OCI-LY3 (cell line): ENCODE data around the gene ISLR.

Experiments used
- EZH2phosphoT487 ChIP-seq: fragments of 200-600 bp; shearing (Covaris generic); IDR thresholded peaks from 2 replicates; pipeline ENCODE4 v1.6.1; 2018; ENCODE audit warnings: antibody characterized with exemption, mixed run types, low read depth
- TF ChIP-seq, protein P1 (sequence below): fragments of 200-600, 300-600 bp; sonication (generic); IDR thresholded peaks from 2 replicates; pipeline ENCODE4 v1.5.1; 2014; ENCODE audit warnings: antibody characterized with exemption, low read length, low read depth

DNA sequence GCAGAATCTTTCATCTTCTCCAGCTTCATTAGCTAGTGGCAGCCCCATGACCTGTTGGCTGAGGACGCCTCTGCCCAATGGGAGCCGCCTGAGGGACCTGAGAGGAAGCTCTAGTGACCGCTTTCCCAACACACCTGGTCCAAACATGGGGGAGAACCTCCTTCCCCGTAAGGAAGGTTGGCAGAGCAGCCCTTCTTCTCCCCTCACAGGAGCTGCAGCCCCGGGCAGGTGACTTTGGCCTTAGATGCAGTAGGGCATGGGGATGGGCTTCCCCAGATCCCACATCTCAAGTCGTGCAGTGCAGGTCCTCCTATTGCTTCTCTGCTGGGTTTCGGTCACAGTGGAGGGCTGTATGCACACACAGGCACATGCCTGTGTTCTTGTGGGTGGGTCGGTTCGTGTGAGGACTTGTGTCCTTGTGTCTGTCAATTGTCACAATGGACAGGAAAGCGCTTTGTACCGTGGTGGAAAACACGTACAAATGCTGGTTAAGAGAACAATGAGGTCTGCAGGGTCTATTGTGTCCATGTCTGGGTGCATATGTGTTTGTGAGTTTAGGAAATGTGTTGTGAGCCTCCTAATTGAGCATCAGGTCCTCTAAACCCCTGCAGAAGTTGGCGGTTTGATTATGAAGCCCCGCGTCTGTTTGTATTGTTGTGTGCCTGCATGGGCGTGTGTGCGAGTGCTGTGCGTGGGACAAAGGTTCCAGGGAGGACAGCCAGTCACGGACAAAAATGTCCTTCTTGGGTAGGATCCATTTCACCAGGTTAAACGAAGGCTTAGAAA lies 41.7 kb upstream of the ISLR start:
- TF ChIP-seq, protein P1, sequence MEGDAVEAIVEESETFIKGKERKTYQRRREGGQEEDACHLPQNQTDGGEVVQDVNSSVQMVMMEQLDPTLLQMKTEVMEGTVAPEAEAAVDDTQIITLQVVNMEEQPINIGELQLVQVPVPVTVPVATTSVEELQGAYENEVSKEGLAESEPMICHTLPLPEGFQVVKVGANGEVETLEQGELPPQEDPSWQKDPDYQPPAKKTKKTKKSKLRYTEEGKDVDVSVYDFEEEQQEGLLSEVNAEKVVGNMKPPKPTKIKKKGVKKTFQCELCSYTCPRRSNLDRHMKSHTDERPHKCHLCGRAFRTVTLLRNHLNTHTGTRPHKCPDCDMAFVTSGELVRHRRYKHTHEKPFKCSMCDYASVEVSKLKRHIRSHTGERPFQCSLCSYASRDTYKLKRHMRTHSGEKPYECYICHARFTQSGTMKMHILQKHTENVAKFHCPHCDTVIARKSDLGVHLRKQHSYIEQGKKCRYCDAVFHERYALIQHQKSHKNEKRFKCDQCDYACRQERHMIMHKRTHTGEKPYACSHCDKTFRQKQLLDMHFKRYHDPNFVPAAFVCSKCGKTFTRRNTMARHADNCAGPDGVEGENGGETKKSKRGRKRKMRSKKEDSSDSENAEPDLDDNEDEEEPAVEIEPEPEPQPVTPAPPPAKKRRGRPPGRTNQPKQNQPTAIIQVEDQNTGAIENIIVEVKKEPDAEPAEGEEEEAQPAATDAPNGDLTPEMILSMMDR = no peak
- no peak for TF ChIP-seq EZH2phosphoT487
